Measurements from ENCODE around the gene DNAH7. TPM values are rescaled to one million over a fixed set of nuclear protein-coding genes. Genes with fewer than 3 reads are reported as not detected.

The DNAH7 gene
- polyA plus RNA-seq, 1 donor = 1.5 TPM

GRCh38 chr2:195871326-195871725, 197.3 kb downstream of the DNAH7 start:
- Histone ChIP-seq H3K9me3 (ENCODE audit: control insufficient read depth, low read depth, low read length) (no peaks in the 10 kb centered on the region), H3K4me3 (ENCODE audit: low read length) (no peak overlapping the region), H3K27me3 (ENCODE audit: control insufficient read depth, insufficient read depth, low read length) (no peaks in the 10 kb centered on the region), H3K36me3 (ENCODE audit: control insufficient read depth, insufficient read depth, low read length) (no peaks in the 10 kb centered on the region), H3K4me1 (ENCODE audit: control insufficient read depth, insufficient read depth, low read length) (no peaks in the 10 kb centered on the region), H3K27ac (ENCODE audit: low read length) (no peak overlapping the region)
- no peak for DNase-seq
- WGBS (ENCODE audit: insufficient coverage, low lambda C conversion rate) = no CpG with 5 or more reads among the region's 4 CpGs

- H3K4me1 ChIP-seq (ENCODE audit: control insufficient read depth, insufficient read depth, low read length) = no peaks in the 10 kb centered on the region
- no CpG with 5 or more reads among the region's 6 CpGs for WGBS (ENCODE audit: insufficient coverage, low lambda C conversion rate)
- no peaks in the 10 kb centered on the region for H3K36me3 ChIP-seq (ENCODE audit: control insufficient read depth, insufficient read depth, low read length)
- H3K4me3 ChIP-seq (ENCODE audit: low read length) = no peak overlapping the region
- no peaks in the 10 kb centered on the region for H3K27me3 ChIP-seq (ENCODE audit: control insufficient read depth, insufficient read depth, low read length)
- H3K9me3 ChIP-seq (ENCODE audit: control insufficient read depth, low read depth, low read length) = no peaks in the 10 kb centered on the region
- H3K27ac ChIP-seq (ENCODE audit: low read length) = no peak overlapping the region
- DNase-seq = no peak
These were observed 204.3 kb downstream of the DNAH7 start for GRCh38 chr2:195864316-195864715.

- Histone ChIP-seq H3K9me3 (ENCODE audit: control insufficient read depth, low read depth, low read length) (no peaks in the 10 kb centered on the region), H3K36me3 (ENCODE audit: control insufficient read depth, insufficient read depth, low read length) (no peaks in the 10 kb centered on the region), H3K27me3 (ENCODE audit: control insufficient read depth, insufficient read depth, low read length) (no peaks in the 10 kb centered on the region), H3K27ac (ENCODE audit: low read length) (no peak overlapping the region), H3K4me1 (ENCODE audit: control insufficient read depth, insufficient read depth, low read length) (no peaks in the 10 kb centered on the region), H3K4me3 (ENCODE audit: low read length) (no peak overlapping the region)
- WGBS (ENCODE audit: insufficient coverage, low lambda C conversion rate) = 75% methylated on average over 2 of the region's 4 CpGs
- DNase-seq = no peak
These were observed 205.1 kb downstream of the DNAH7 start for GRCh38 chr2:195863564-195863963.

- no peak for DNase-seq
- no peaks in the 10 kb centered on the region for H3K27me3 ChIP-seq (ENCODE audit: control insufficient read depth, insufficient read depth, low read length)
- no peak overlapping the region for H3K4me3 ChIP-seq (ENCODE audit: low read length)
- 92% methylated on average over 2 of the region's 3 CpGs for WGBS (ENCODE audit: insufficient coverage, low lambda C conversion rate)
- H3K36me3 ChIP-seq (ENCODE audit: control insufficient read depth, insufficient read depth, low read length) = no peaks in the 10 kb centered on the region
- H3K27ac ChIP-seq (ENCODE audit: low read length) = no peak overlapping the region
- H3K9me3 ChIP-seq (ENCODE audit: control insufficient read depth, low read depth, low read length) = no peaks in the 10 kb centered on the region
- no peaks in the 10 kb centered on the region for H3K4me1 ChIP-seq (ENCODE audit: control insufficient read depth, insufficient read depth, low read length)
These were observed 205.5 kb downstream of the DNAH7 start for GRCh38 chr2:195863121-195863520.

- Histone ChIP-seq H3K27ac (ENCODE audit: low read length) (no peak overlapping the region), H3K4me3 (ENCODE audit: low read length) (no peak overlapping the region), H3K9me3 (ENCODE audit: control insufficient read depth, low read depth, low read length) (no peaks in the 10 kb centered on the region), H3K27me3 (ENCODE audit: control insufficient read depth, insufficient read depth, low read length) (no peaks in the 10 kb centered on the region), H3K36me3 (ENCODE audit: control insufficient read depth, insufficient read depth, low read length) (no peaks in the 10 kb centered on the region), H3K4me1 (ENCODE audit: control insufficient read depth, insufficient read depth, low read length) (no peaks in the 10 kb centered on the region)
- WGBS (ENCODE audit: insufficient coverage, low lambda C conversion rate) = 80% methylated on average over 3 of the region's 5 CpGs
- no peak for DNase-seq
These were observed 206.8 kb downstream of the DNAH7 start for GRCh38 chr2:195861821-195862220.

GRCh38 chr2:195859513-195859912, 209.1 kb downstream of the DNAH7 start:
- Histone ChIP-seq H3K4me1 (ENCODE audit: control insufficient read depth, insufficient read depth, low read length) (no peaks in the 10 kb centered on the region), H3K27ac (ENCODE audit: low read length) (no peak overlapping the region), H3K9me3 (ENCODE audit: control insufficient read depth, low read depth, low read length) (no peaks in the 10 kb centered on the region), H3K4me3 (ENCODE audit: low read length) (no peak overlapping the region), H3K36me3 (ENCODE audit: control insufficient read depth, insufficient read depth, low read length) (no peaks in the 10 kb centered on the region), H3K27me3 (ENCODE audit: control insufficient read depth, insufficient read depth, low read length) (no peaks in the 10 kb centered on the region)
- no CpG with 5 or more reads among the region's 2 CpGs for WGBS (ENCODE audit: insufficient coverage, low lambda C conversion rate)
- DNase-seq = no peak

GRCh38 chr2:195857132-195857531, 211.5 kb downstream of the DNAH7 start:
- Histone ChIP-seq H3K9me3 (ENCODE audit: control insufficient read depth, low read depth, low read length) (no peaks in the 10 kb centered on the region), H3K4me1 (ENCODE audit: control insufficient read depth, insufficient read depth, low read length) (no peaks in the 10 kb centered on the region), H3K27ac (ENCODE audit: low read length) (no peak overlapping the region), H3K27me3 (ENCODE audit: control insufficient read depth, insufficient read depth, low read length) (no peaks in the 10 kb centered on the region), H3K4me3 (ENCODE audit: low read length) (no peak overlapping the region), H3K36me3 (ENCODE audit: control insufficient read depth, insufficient read depth, low read length) (no peaks in the 10 kb centered on the region)
- DNase-seq = no peak
- WGBS (ENCODE audit: insufficient coverage, low lambda C conversion rate) = no CpG with 5 or more reads among the region's 2 CpGs

- H3K36me3 ChIP-seq (ENCODE audit: control insufficient read depth, insufficient read depth, low read length) = no peaks in the 10 kb centered on the region
- H3K4me1 ChIP-seq (ENCODE audit: control insufficient read depth, insufficient read depth, low read length) = no peaks in the 10 kb centered on the region
- no peak overlapping the region for H3K27ac ChIP-seq (ENCODE audit: low read length)
- H3K27me3 ChIP-seq (ENCODE audit: control insufficient read depth, insufficient read depth, low read length) = no peaks in the 10 kb centered on the region
- no peak overlapping the region for H3K4me3 ChIP-seq (ENCODE audit: low read length)
- H3K9me3 ChIP-seq (ENCODE audit: control insufficient read depth, low read depth, low read length) = no peaks in the 10 kb centered on the region
- DNase-seq = no peak
- WGBS (ENCODE audit: insufficient coverage, low lambda C conversion rate) = no CpG with 5 or more reads among the region's 3 CpGs
These were observed 217.9 kb downstream of the DNAH7 start for GRCh38 chr2:195850764-195851163.

- Histone ChIP-seq H3K27me3 (ENCODE audit: control insufficient read depth, insufficient read depth, low read length) (no peaks in the 10 kb centered on the region), H3K4me3 (ENCODE audit: low read length) (no peak overlapping the region), H3K27ac (ENCODE audit: low read length) (no peak overlapping the region), H3K4me1 (ENCODE audit: control insufficient read depth, insufficient read depth, low read length) (no peaks in the 10 kb centered on the region), H3K36me3 (ENCODE audit: control insufficient read depth, insufficient read depth, low read length) (no peaks in the 10 kb centered on the region), H3K9me3 (ENCODE audit: control insufficient read depth, low read depth, low read length) (no peaks in the 10 kb centered on the region)
- WGBS (ENCODE audit: insufficient coverage, low lambda C conversion rate) = no CpG with 5 or more reads among the region's 4 CpGs
- no peak for DNase-seq
These were observed 220.3 kb downstream of the DNAH7 start for GRCh38 chr2:195848119-195848899.

- Histone ChIP-seq H3K27ac (ENCODE audit: low read length) (no peak overlapping the region), H3K36me3 (ENCODE audit: control insufficient read depth, insufficient read depth, low read length) (no peaks in the 10 kb centered on the region), H3K4me1 (ENCODE audit: control insufficient read depth, insufficient read depth, low read length) (no peaks in the 10 kb centered on the region), H3K9me3 (ENCODE audit: control insufficient read depth, low read depth, low read length) (peaks cover 2% of the 10 kb centered on the region), H3K27me3 (ENCODE audit: control insufficient read depth, insufficient read depth, low read length) (no peaks in the 10 kb centered on the region), H3K4me3 (ENCODE audit: low read length) (no peak overlapping the region)
- DNase-seq = no peak
- 68% methylated on average over 3 of the region's 3 CpGs for WGBS (ENCODE audit: insufficient coverage, low lambda C conversion rate)
These were observed 225.7 kb downstream of the DNAH7 start for GRCh38 chr2:195842932-195843331.

GRCh38 chr2:195838002-195838401, 230.6 kb downstream of the DNAH7 start:
- H3K36me3 ChIP-seq (ENCODE audit: control insufficient read depth, insufficient read depth, low read length) = no peaks in the 10 kb centered on the region
- H3K4me1 ChIP-seq (ENCODE audit: control insufficient read depth, insufficient read depth, low read length) = no peaks in the 10 kb centered on the region
- H3K27me3 ChIP-seq (ENCODE audit: control insufficient read depth, insufficient read depth, low read length) = no peaks in the 10 kb centered on the region
- no peak overlapping the region for H3K27ac ChIP-seq (ENCODE audit: low read length)
- peaks cover 2% of the 10 kb centered on the region for H3K9me3 ChIP-seq (ENCODE audit: control insufficient read depth, low read depth, low read length)
- DNase-seq = no peak
- no CpG with 5 or more reads among the region's 1 CpG for WGBS (ENCODE audit: insufficient coverage, low lambda C conversion rate)
- no peak overlapping the region for H3K4me3 ChIP-seq (ENCODE audit: low read length)

Data from large intestine (tissue), 3 donors.